ENCODE measurements around the gene CDH13.

GRCh38 chr16:83115491-83116232, 488.9 kb downstream of the CDH13 start:
- TF ChIP-seq, protein P1, sequence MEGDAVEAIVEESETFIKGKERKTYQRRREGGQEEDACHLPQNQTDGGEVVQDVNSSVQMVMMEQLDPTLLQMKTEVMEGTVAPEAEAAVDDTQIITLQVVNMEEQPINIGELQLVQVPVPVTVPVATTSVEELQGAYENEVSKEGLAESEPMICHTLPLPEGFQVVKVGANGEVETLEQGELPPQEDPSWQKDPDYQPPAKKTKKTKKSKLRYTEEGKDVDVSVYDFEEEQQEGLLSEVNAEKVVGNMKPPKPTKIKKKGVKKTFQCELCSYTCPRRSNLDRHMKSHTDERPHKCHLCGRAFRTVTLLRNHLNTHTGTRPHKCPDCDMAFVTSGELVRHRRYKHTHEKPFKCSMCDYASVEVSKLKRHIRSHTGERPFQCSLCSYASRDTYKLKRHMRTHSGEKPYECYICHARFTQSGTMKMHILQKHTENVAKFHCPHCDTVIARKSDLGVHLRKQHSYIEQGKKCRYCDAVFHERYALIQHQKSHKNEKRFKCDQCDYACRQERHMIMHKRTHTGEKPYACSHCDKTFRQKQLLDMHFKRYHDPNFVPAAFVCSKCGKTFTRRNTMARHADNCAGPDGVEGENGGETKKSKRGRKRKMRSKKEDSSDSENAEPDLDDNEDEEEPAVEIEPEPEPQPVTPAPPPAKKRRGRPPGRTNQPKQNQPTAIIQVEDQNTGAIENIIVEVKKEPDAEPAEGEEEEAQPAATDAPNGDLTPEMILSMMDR (conservative IDR thresholded peaks at IDR 0.05 in 1 of 2, IDR thresholded peaks at IDR 0.05 in 1 of 2; ENCODE audit: low read depth in 1 of 2, low read length in 2 of 2), result no peak
- no peak for TF ChIP-seq EZH2 (IDR thresholded peaks at IDR 0.05; ENCODE audit: low read length, missing control alignments)

All from fibroblast of lung (primary cell).